Placental epithelial cell (primary cell): Measurements from ENCODE around the gene GJA8. TPM values are rescaled to one million over a fixed set of nuclear protein-coding genes. Genes with fewer than 3 reads are reported as not detected.

Source experiments
- total RNA-seq: library from RNA; depleted of rRNA; stranded (reverse); fragments of >200 nt; gene quantifications from 2 replicates; pipeline ENCODE4 v1.2.3, GENCODE V29; 2012

The GJA8 gene
- not detected in 2 replicates for total RNA-seq

DNA sequence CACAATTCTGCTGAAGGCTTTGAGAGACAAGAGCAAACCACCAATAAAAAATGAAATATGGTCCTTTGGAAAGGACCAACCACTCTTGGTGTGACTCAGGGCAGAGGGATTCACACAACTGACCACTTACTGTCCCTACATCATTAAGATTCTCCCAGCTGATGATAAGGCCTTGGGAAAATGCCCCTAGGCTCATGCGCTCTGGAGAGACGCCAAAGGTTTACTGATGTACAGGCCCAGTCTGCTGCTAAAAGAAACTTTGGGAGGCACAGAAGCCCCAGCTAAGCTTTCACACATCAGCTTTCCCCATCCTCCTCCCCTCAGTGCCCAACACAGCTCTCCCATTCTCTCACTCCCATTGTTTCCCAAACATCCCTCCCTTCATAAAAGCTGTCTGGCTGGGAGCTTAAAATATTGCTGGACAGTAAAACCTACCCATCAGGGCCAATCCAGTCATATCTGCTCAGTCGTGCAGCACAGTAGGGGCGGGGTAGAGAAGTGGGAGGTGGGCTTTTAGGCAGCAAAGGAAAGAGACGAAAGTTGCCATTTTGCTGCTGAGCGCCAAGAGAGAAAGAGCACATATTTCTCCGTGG, at the start of gene GJA8:
Gene GJA8 (plus strand): TSS at position 543 of the 593 bp plus-strand sequence. CDS start 5,161 bp downstream, outside the sequence.

GRCh38 chr1:147928236-147929132, 25.9 kb downstream of the GJA8 start, which contains the start of gene GPR89B:
Gene GPR89B, plus strand, starts transcription at chr1:147928420. Its CDS starts 117 bp downstream, at chr1:147928537.

Other genes starting within 250 kb of the GJA8 start
- gene ACP6, start 232.3 kb upstream of the GJA8 start, total RNA-seq = 2.4 and 4.9 TPM in 2 replicates
- gene GJA5, start 142.2 kb upstream of the GJA8 start, total RNA-seq = 72.6 and 203 TPM in 2 replicates
- gene GPR89B, start 25.6 kb downstream of the GJA8 start, total RNA-seq = 14.5 and 29.7 TPM in 2 replicates
- gene NBPF11, start 249.5 kb downstream of the GJA8 start, total RNA-seq = 3.7 and 7.1 TPM in 2 replicates